GM12874 (cell line): ENCODE data around the gene GPC6.

Experiments
- TF ChIP-seq, protein P1 (sequence below): IDR thresholded peaks from 2 replicates; pipeline ENCODE4 v1.5.1; 2011; ENCODE audit warnings: low read depth, mild to moderate bottlenecking, control low read depth, low read length, moderate library complexity; ENCODE audit not compliant: insufficient read depth

GPC6 gene

DNA sequence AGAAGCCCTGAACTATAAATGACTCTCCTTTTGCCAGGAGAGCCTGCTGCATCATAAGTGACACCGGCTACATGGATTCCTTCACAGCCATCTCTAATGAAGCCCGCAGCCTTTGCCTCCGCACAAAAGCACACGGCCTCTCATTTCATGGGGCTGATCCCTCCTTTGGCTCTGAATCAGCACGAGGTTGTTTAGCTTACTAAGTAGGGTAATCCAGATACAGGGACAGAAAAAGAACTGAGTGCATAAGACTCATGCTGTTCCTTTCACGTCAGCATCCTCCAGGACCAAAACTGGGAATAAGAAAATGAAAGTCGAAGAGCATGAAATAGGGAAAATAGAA is 1116.6 kb downstream of the GPC6 start:
- TF ChIP-seq, protein P1, sequence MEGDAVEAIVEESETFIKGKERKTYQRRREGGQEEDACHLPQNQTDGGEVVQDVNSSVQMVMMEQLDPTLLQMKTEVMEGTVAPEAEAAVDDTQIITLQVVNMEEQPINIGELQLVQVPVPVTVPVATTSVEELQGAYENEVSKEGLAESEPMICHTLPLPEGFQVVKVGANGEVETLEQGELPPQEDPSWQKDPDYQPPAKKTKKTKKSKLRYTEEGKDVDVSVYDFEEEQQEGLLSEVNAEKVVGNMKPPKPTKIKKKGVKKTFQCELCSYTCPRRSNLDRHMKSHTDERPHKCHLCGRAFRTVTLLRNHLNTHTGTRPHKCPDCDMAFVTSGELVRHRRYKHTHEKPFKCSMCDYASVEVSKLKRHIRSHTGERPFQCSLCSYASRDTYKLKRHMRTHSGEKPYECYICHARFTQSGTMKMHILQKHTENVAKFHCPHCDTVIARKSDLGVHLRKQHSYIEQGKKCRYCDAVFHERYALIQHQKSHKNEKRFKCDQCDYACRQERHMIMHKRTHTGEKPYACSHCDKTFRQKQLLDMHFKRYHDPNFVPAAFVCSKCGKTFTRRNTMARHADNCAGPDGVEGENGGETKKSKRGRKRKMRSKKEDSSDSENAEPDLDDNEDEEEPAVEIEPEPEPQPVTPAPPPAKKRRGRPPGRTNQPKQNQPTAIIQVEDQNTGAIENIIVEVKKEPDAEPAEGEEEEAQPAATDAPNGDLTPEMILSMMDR, result no peak

DNA sequence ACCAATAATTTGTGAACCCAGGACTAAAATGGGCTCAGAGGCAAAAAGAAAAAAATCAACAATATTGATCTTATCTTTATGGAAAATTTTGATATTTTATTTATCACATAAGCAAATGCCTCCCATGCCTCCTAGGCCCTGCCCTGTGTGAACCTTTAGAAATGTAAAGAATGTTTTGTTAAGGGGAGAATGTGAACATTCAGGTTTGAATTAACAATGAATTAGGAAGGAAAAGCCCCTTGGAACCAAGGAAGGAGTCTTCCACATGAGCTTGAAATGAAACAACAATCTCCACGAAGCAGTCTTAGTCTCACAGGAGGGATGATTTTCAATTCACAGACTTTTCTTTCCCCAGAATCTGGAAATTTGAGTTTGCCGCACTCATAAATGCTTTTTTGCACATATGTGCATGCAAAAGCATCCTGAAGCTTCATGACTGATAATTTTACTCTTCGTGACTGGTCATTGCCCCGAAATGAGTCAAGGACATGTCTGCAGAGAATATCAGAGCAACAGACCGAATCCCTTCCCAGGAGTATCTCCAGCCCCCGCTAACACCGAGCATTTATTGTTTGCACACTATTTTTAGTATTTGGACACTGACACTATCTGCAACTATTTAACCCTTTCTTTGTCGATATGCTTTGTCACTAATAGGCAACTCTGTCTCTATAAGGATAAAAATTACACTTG is 1117.7 kb downstream of the GPC6 start:
- TF ChIP-seq, protein P1, result no peak

DNA sequence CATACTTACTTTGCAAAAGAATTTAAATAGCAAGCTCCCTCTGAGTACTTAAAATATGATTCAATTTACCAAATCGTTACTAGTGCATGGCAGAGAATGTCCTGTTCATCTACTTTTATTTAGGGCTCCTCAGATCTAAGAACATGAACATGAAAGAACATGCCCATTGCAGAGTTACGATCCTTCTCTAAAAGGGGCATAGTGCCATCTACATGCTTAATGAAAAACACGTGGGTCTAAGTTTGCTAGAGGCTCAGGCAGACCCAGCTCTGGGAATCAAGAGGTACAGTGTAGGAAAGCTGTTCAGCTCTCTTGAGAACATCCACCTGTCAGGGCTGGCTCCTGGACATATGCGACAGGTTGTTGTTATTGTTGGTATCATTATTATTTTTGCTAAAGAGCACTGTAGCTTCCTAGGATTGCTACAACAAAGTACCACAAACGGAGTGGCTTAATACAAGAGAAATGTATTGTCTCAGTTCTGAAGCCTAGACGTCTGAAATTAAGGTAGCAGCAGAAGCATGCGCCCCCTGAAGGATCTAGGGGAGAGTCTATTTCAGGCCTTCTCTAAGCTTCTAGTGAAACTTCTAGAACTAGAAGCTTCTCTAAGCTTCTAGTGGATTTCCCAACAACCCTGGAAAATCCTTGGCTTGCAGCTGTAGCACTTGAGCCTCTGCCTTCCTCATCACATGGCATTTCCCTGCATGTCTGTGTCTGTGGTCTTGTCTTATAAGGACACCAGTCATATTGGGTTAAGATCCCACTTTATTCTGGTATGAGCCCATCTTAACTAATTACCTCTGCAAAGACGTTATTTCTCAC is 1119.0 kb downstream of the GPC6 start:
- TF ChIP-seq, protein P1, result no peak

DNA sequence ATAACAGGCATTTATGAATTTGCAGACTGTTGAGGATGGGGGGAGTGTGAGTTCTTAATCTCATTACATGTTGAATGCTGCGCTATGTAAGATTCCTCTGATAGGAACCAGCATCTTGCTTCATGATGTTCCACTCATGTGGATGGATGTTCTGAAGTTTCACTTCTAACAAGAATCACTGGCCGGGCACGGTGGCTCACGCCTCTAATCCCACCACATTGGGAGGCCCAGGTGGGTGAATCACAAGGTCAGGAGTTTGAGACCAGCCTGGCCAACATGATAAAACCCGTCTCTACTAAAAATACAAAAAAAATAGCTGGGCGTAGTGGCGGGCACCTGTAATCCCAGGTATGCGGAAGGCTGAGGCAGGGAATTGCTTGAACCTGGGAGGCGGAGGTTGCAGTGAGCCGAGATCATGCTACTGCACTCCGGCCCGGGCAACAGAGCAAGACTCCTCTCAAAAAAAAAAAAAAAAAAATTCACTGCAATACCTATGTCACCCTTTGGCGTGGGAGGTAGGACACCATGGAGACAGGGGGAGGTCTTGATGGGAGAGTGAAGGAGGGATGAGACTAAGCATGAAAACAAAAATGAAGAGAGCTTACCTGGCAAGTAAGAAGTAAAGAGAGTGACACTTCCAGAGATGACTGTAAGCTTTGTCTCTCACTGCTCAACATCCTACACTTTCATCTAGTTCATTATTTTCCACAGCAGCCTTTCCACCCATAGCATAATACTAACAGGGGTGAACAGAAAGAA is 1119.8 kb downstream of the GPC6 start:
- TF ChIP-seq, protein P1, result no peak

DNA sequence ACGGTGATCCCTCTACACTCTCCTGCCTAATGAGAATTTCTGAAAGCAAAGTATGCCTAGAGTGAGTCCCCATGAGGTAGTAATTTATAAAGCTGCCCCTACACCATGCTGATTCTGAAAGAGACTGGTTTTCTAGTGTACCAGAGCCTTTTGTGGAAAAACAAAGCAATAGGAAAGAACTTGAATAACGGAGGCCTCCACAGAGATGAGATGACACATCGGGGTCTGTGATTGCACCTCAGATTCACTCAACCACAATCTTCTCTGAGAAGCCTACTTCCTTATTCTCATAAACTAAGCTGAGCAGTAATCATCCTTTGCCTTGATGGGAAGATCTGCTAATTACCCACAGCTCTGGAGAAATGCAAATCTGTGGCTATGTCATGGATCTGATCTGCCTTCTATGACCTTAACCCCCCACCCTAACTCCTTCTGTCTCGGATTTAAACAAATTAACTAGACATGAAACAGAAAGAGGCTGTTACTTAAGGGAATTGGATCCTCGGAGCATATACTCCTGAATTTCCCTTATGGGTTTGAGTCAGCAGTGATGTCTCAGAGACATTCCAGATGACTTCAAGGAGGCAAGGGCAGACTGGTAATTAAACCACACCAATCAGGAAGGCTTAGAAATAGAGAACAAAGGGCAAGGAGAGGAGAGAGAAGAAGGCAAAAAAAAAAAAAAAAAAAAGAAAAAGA is 1124.8 kb downstream of the GPC6 start:
- TF ChIP-seq, protein P1, result no peak

DNA sequence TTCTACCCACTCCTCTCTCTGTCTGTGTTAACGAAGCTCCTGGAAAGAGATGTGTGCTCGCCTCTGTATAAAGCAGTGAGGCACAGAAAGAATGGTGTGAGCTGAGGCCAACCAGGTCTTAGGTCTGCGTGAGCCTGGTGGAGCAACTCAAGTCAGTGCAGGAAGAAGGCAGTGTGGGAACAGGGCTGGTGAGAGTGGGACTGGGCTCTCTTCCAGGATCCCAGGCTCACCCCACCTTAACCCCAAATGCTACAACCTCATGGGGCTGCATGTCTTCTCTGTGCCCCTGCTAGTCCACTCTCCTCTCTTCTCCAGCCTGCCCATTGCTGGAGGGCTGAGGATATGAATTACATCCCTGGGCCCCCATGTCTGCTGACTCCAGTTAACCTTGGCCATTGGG is 1125.5 kb downstream of the GPC6 start:
- TF ChIP-seq, protein P1, result no peak

DNA sequence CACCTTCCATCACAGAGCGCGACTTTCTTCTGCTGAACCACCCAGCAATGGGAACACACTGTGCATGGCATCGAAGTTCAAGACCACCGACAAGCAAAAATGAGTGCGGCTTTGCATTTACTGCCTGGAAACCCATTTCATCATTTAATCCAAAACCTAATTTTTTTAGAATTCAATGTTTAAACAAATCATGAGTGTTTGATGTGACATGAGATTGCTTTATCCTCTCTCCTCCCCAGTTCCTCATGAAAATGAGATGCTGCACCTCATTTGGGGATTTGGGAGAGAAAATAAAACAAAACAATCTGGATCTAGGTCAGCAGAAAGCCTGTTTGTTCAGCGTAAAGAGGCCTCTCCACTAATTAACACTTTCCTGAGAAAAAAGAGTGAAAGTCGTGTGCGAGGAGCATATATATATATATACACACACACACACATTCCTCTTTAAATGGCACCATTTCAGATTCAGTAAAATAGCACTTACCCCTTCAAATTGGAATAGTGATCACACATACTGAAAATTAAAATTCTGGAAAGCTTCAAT is 1126.6 kb downstream of the GPC6 start:
- TF ChIP-seq, protein P1, result no peak
